ACC112 (cell line): ENCODE data around the gene POSTN.
A peak's percentile ranks its signal among the peaks of the same experiment; 100 is the strongest.
"Not testable (repeated sequence)": the region's sequence is repeated elsewhere in the genome, so short reads cannot be mapped to it uniquely, and the experiment has no call there.

Source experiments
- H2AFZ ChIP-seq: fragments of 200-600 bp; sonication (generic); one replicate; pipeline ENCODE4 v1.6.0; 2017; ENCODE audit warnings: antibody characterized with exemption, low read length; ENCODE audit not compliant: unreplicated experiment
- H3K27ac ChIP-seq: fragments of 200-600 bp; sonication (generic); 2 replicates; pipeline ENCODE4 v1.5.1; 2014; ENCODE audit warnings: low read depth, mild to moderate bottlenecking, antibody characterized with exemption, low read length, moderate library complexity
- H3K27me3 ChIP-seq: fragments of 200-600 bp; sonication (generic); 2 replicates; pipeline ENCODE4 v1.6.1; 2014; ENCODE audit warnings: mild to moderate bottlenecking, antibody characterized with exemption, low read length, moderate library complexity, mixed read lengths; ENCODE audit not compliant: insufficient read depth
- H3K36me3 ChIP-seq: fragments of 200-600 bp; sonication (generic); 2 replicates; pipeline ENCODE4 v1.6.1; 2016; ENCODE audit warnings: mild to moderate bottlenecking, antibody characterized with exemption, low read length, moderate library complexity, mixed read lengths; ENCODE audit not compliant: insufficient read depth
- H3K4me1 ChIP-seq: fragments of 200-600 bp; sonication (generic); one replicate; pipeline ENCODE4 v1.6.1; 2016; ENCODE audit warnings: low read length, mixed read lengths; ENCODE audit not compliant: insufficient read depth, unreplicated experiment, control insufficient read depth
- H3K4me3 ChIP-seq: fragments of 200-600 bp; sonication (generic); 2 replicates; pipeline ENCODE4 v1.5.1; 2014; ENCODE audit warnings: mild to moderate bottlenecking, low read depth, low read length
- H3K79me2 ChIP-seq: fragments of 200-600 bp; sonication (generic); one replicate; pipeline ENCODE4 v1.6.0; 2016; ENCODE audit warnings: low read length; ENCODE audit not compliant: control insufficient read depth, unreplicated experiment, insufficient read depth

POSTN gene

GRCh38 chr13:37597477-37598025 lies 1.0 kb downstream of the POSTN start:
- H3K4me1 ChIP-seq, result peaks cover 21% of the 10 kb centered on the region
- 0 out of 2 replicates have a peak overlapping the region, but pooled peaks have one; percentile 11 for H3K27ac ChIP-seq
- no peaks in the 10 kb centered on the region for H3K36me3 ChIP-seq
- no peaks in the 10 kb centered on the region for H3K79me2 ChIP-seq
- H3K27me3 ChIP-seq, result no peaks in the 10 kb centered on the region
- H2AFZ ChIP-seq, result peak overlapping the region; percentile 54
- peak overlapping the region; percentile 72 for H3K4me3 ChIP-seq

- Histone ChIP-seq H3K27ac (no peak overlapping the region), H3K4me3 (peak overlapping the region; percentile 72), H3K4me1 (peaks cover 15% of the 10 kb centered on the region), H2AFZ (peak overlapping the region; percentile 54), H3K36me3 (no peaks in the 10 kb centered on the region), H3K27me3 (no peaks in the 10 kb centered on the region), H3K79me2 (no peaks in the 10 kb centered on the region)
Measured at GRCh38 chr13:37596805-37597204, 1.8 kb downstream of the POSTN start.

GRCh38 chr13:37595162-37595561 lies 3.4 kb downstream of the POSTN start:
- Histone ChIP-seq H3K4me1 (peaks cover 15% of the 10 kb centered on the region), H3K27ac (peak overlapping the region; percentile 26; the same call in 1 of the 2 replicates), H3K27me3 (no peaks in the 10 kb centered on the region), H2AFZ (peak overlapping the region; percentile 0), H3K36me3 (no peaks in the 10 kb centered on the region), H3K4me3 (no peak overlapping the region), H3K79me2 (no peaks in the 10 kb centered on the region)

GRCh38 chr13:37594550-37594949 lies 4.0 kb downstream of the POSTN start:
- Histone ChIP-seq H3K36me3 (no peaks in the 10 kb centered on the region), H2AFZ (peak overlapping the region; percentile 37), H3K79me2 (no peaks in the 10 kb centered on the region), H3K4me1 (peaks cover 15% of the 10 kb centered on the region), H3K27ac (peak overlapping the region; percentile 26; the same call in 1 of the 2 replicates), H3K27me3 (no peaks in the 10 kb centered on the region), H3K4me3 (no peak overlapping the region)

- not testable (repeated sequence) for H3K4me3 ChIP-seq, H3K27me3 ChIP-seq, H2AFZ ChIP-seq, H3K36me3 ChIP-seq, H3K4me1 ChIP-seq, H3K79me2 ChIP-seq, H3K27ac ChIP-seq
Measured at GRCh38 chr13:37589381-37589780, 9.2 kb downstream of the POSTN start.

GRCh38 chr13:37587236-37587635 lies 11.3 kb downstream of the POSTN start:
- no peaks in the 10 kb centered on the region for H3K4me1 ChIP-seq
- no peak overlapping the region for H3K4me3 ChIP-seq
- no peak overlapping the region for H2AFZ ChIP-seq
- H3K36me3 ChIP-seq, result no peaks in the 10 kb centered on the region
- H3K27ac ChIP-seq, result no peak overlapping the region
- no peaks in the 10 kb centered on the region for H3K79me2 ChIP-seq
- no peaks in the 10 kb centered on the region for H3K27me3 ChIP-seq

- Histone ChIP-seq H3K36me3 (no peaks in the 10 kb centered on the region), H3K27ac (no peak overlapping the region), H3K4me3 (no peak overlapping the region), H2AFZ (no peak overlapping the region), H3K4me1 (no peaks in the 10 kb centered on the region), H3K79me2 (no peaks in the 10 kb centered on the region), H3K27me3 (no peaks in the 10 kb centered on the region)
Measured at GRCh38 chr13:37586164-37586563, 12.4 kb downstream of the POSTN start.

GRCh38 chr13:37585541-37585940 lies 13.0 kb downstream of the POSTN start:
- Histone ChIP-seq H3K79me2 (no peaks in the 10 kb centered on the region), H3K4me3 (no peak overlapping the region), H3K27me3 (no peaks in the 10 kb centered on the region), H3K36me3 (no peaks in the 10 kb centered on the region), H2AFZ (no peak overlapping the region), H3K27ac (no peak overlapping the region), H3K4me1 (no peaks in the 10 kb centered on the region)

GRCh38 chr13:37576601-37577000 lies 22.0 kb downstream of the POSTN start:
- H3K4me3 ChIP-seq, result no peak overlapping the region
- no peaks in the 10 kb centered on the region for H3K79me2 ChIP-seq
- no peak overlapping the region for H2AFZ ChIP-seq
- H3K4me1 ChIP-seq, result no peaks in the 10 kb centered on the region
- H3K27me3 ChIP-seq, result no peaks in the 10 kb centered on the region
- no peak overlapping the region for H3K27ac ChIP-seq
- no peaks in the 10 kb centered on the region for H3K36me3 ChIP-seq

- Histone ChIP-seq H3K36me3 (no peaks in the 10 kb centered on the region; the same call in 1 of the 2 replicates), H3K4me3 (no peak overlapping the region), H3K4me1 (no peaks in the 10 kb centered on the region)
Measured at GRCh38 chr13:37565425-37565824, 33.1 kb downstream of the POSTN start.

GRCh38 chr13:37561031-37561430 lies 37.5 kb downstream of the POSTN start:
- no peaks in the 10 kb centered on the region; the same call in 1 of the 2 replicates for H3K36me3 ChIP-seq
- H3K4me1 ChIP-seq, result no peaks in the 10 kb centered on the region
- H3K79me2 ChIP-seq, result no peaks in the 10 kb centered on the region
- H2AFZ ChIP-seq, result no peak overlapping the region
- H3K4me3 ChIP-seq, result no peak overlapping the region
- no peaks in the 10 kb centered on the region for H3K27me3 ChIP-seq
- no peak overlapping the region for H3K27ac ChIP-seq

More at GRCh38 chr13:37565425-37565824, 33.1 kb downstream of the POSTN start:
- Histone ChIP-seq H3K27ac (no peak overlapping the region), H3K27me3 (no peaks in the 10 kb centered on the region), H3K79me2 (no peaks in the 10 kb centered on the region), H2AFZ (no peak overlapping the region)
